SK-N-SH treated with all-trans-retinoic acid at 6 μM for 48 hours (cell line): ENCODE results near the gene RAB5A.

Experiments
- CREB5 ChIP-seq: fragments of 250-450 bp; sonication (Bioruptor Pico); IDR thresholded peaks from 2 replicates; pipeline ENCODE4 v1.5.1; 2020; ENCODE audit warnings: low read depth, mild to moderate bottlenecking, moderate library complexity
- GLIS3 ChIP-seq: fragments of 250-450 bp; sonication (Bioruptor Pico); IDR thresholded peaks from 2 replicates; pipeline ENCODE4 v1.5.0; 2020; ENCODE audit warnings: mild to moderate bottlenecking, moderate library complexity
- ISL1 ChIP-seq: fragments of 250-450 bp; sonication (Bioruptor Pico); IDR thresholded peaks from 2 replicates; pipeline ENCODE4 v2.1.2; 2022; ENCODE audit warnings: mild to moderate bottlenecking, moderate library complexity
- OSR1 ChIP-seq: fragments of 250-450 bp; sonication (Bioruptor Pico); IDR thresholded peaks from 2 replicates; pipeline ENCODE4 v1.8.0; 2022; ENCODE audit warnings: moderate library complexity, mild to moderate bottlenecking, inconsistent platforms
- TOX ChIP-seq: fragments of 250-450 bp; sonication (Bioruptor Pico); IDR thresholded peaks from 2 replicates; pipeline ENCODE4 v1.8.0; 2021; ENCODE audit warnings: mild to moderate bottlenecking, moderate library complexity, borderline replicate concordance
- ZFP3 ChIP-seq: fragments of 250-450 bp; sonication (Bioruptor Pico); IDR thresholded peaks from 2 replicates; pipeline ENCODE4 v1.5.0; 2020; ENCODE audit warnings: mild to moderate bottlenecking, moderate library complexity
- ZNF70 ChIP-seq: fragments of 450-650 bp; formaldehyde crosslinking; IDR thresholded peaks from 2 replicates; pipeline ENCODE4 v1.5.0; 2020; ENCODE audit warnings: mild to moderate bottlenecking, moderate library complexity

- TF ChIP-seq ISL1 (CRISPR knock-in tag) (no peak), OSR1 (CRISPR knock-in tag) (no peak), TOX (CRISPR knock-in tag) (no peak), ZNF70 (CRISPR knock-in tag) (no peak), CREB5 (CRISPR knock-in tag) (no peak), GLIS3 (no peak), ZFP3 (CRISPR knock-in tag) (no peak)
Observed at GRCh38 chr3:19938295-19938627, 8.6 kb upstream of the RAB5A start.
